GM12891 (cell line): Measurements from ENCODE around the gene HOXD11.

Experiments
- PAX5 ChIP-seq: IDR thresholded peaks from 2 replicates; pipeline ENCODE4 v1.6.1; 2011; ENCODE audit warnings: low read length, moderate library complexity, mild to moderate bottlenecking; ENCODE audit not compliant: insufficient read depth, severe bottlenecking
- POLR2A ChIP-seq: IDR thresholded peaks from 2 replicates; pipeline ENCODE4 v1.6.1; 2011; ENCODE audit warnings: low read depth, low read length, control low read depth
- POLR2AphosphoS5 ChIP-seq: IDR thresholded peaks from 2 replicates; pipeline ENCODE4 v1.6.1; 2011; ENCODE audit warnings: low read depth, low read length, control low read depth
- SPI1 ChIP-seq: IDR thresholded peaks from 2 replicates; pipeline ENCODE4 v1.6.1; 2011; ENCODE audit warnings: low read depth, low read length, control low read depth
- TAF1 ChIP-seq: IDR thresholded peaks from 2 replicates; pipeline ENCODE4 v1.6.1; 2011; ENCODE audit warnings: low read depth, low read length, control low read depth

DNA sequence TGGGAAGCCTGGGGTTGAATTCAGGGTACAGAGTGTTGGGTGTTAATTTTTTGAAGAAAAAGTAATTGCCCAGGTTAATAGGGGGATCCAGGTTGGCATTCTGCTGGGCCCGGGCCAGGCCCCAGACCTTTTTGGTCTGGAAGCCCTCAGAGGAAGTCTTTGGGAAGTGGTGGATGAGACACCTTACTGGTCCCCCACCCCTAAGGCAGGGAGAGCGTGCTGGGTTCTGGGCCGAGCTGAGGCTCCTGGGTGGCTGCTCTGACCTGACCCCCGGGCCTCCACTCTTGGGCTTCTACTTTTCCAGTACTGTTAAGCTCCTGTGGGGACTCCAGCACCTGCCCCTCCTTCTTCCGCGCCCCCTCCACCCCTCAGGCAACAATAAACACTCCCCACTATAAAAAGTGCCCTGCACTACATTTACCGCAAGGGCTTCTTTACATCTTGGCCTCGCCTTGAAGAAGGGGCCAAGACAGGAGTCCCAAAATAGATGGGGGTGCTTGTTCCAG is 49.3 kb downstream of the HOXD11 start:
- TF ChIP-seq POLR2A, result no peak
- no peak for TF ChIP-seq SPI1
- no peak for TF ChIP-seq TAF1
- no peak for TF ChIP-seq POLR2AphosphoS5
- no peak for TF ChIP-seq PAX5
